GM12874 (cell line): ENCODE results near the gene CDK18.

Source experiments
- CTCF ChIP-seq: IDR thresholded peaks from 2 replicates; pipeline ENCODE4 v1.5.1; 2011; ENCODE audit warnings: low read depth, mild to moderate bottlenecking, control low read depth, low read length, moderate library complexity; ENCODE audit not compliant: insufficient read depth

Gene CDK18

GRCh38 chr1:205475855-205476254, 28.6 kb upstream of the CDK18 start:
- no peak for TF ChIP-seq CTCF

- no peak for TF ChIP-seq CTCF
Observed at GRCh38 chr1:205476648-205477047, 27.8 kb upstream of the CDK18 start.

- no peak for TF ChIP-seq CTCF
Observed at GRCh38 chr1:205477121-205477758, 27.2 kb upstream of the CDK18 start.

- no peak for TF ChIP-seq CTCF
Observed at GRCh38 chr1:205477759-205478247, 26.7 kb upstream of the CDK18 start.

- no peak for TF ChIP-seq CTCF
Observed at GRCh38 chr1:205480349-205480985, 24.0 kb upstream of the CDK18 start.

GRCh38 chr1:205481218-205481617, 23.3 kb upstream of the CDK18 start:
- TF ChIP-seq CTCF = no peak

- TF ChIP-seq CTCF = no peak
Observed at GRCh38 chr1:205481629-205482151, 22.8 kb upstream of the CDK18 start.
